Activated naive CD4-positive, alpha-beta T cell treated with anti-CD3 and anti-CD28 coated beads, Interleukin-2, amount 10 ng/mL, durations not matched to agents 7 days and 5 days (primary cell): ENCODE results near the gene EXOC4.

Source experiments
- CTCF ChIA-PET: fragments of 350-600 bp; sonication (Branson Sonifier 250); formaldehyde crosslinking; loops from one replicate; lab custom pipeline; 2021; ENCODE audit warnings: antibody characterized with exemption; lab: Charles Lee
- DNase-seq: peaks from one replicate; pipeline ENCODE4 v3.0.0-alpha.2; 2020
- H3K27ac Mint-ChIP-seq: one replicate; pipeline ENCODE4 v1.8.0; 2021; ENCODE audit warnings: mild to moderate bottlenecking, moderate library complexity, mixed read lengths
- H3K27me3 Mint-ChIP-seq: one replicate; pipeline ENCODE4 v1.8.0; 2021; ENCODE audit warnings: mild to moderate bottlenecking, mixed read lengths
- H3K36me3 Mint-ChIP-seq: one replicate; pipeline ENCODE4 v1.8.0; 2021; ENCODE audit warnings: mixed read lengths
- H3K4me1 Mint-ChIP-seq: one replicate; pipeline ENCODE4 v1.8.0; 2021; ENCODE audit warnings: mixed read lengths
- H3K4me3 Mint-ChIP-seq: one replicate; pipeline ENCODE4 v1.8.0; 2021; ENCODE audit warnings: mild to moderate bottlenecking, moderate library complexity, mixed read lengths
- H3K9me3 Mint-ChIP-seq: one replicate; pipeline ENCODE4 v1.8.0; 2021; ENCODE audit warnings: mixed read lengths

Gene EXOC4

DNA sequence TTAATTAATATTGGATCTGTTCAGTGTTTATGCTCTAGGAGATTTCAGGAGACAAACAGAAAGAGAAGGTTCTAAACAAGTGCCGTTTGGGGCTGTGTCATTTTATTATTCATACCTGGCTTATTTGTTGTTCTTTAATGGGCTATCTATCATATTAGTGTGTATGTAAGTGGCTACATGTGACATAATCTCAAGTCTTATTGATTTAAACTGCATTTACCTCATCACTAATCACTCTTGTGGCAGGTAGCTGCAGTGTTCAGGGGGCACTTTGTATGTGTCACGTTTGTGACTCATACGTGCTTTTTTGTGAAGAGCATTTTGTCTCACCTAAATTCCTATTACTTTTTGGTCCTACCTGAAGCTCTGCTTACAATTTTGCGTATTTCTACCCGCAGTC is 95.4 kb downstream of the EXOC4 start:
- no peak for DNase-seq
- H3K27me3 Mint-ChIP-seq: no peaks in the 10 kb centered on the region
- H3K36me3 Mint-ChIP-seq: peaks cover 13% of the 10 kb centered on the region
- H3K9me3 Mint-ChIP-seq: peaks cover 9% of the 10 kb centered on the region
- H3K27ac Mint-ChIP-seq: no peak overlapping the region
- no peaks in the 10 kb centered on the region for H3K4me1 Mint-ChIP-seq
- no peak overlapping the region for H3K4me3 Mint-ChIP-seq
- CTCF ChIA-PET: interaction anchor here (0.6 kb wide), 1 partner anchor 826 kb away, joined by 4 read pairs; no protein-coding TSS in a partner anchor

DNA sequence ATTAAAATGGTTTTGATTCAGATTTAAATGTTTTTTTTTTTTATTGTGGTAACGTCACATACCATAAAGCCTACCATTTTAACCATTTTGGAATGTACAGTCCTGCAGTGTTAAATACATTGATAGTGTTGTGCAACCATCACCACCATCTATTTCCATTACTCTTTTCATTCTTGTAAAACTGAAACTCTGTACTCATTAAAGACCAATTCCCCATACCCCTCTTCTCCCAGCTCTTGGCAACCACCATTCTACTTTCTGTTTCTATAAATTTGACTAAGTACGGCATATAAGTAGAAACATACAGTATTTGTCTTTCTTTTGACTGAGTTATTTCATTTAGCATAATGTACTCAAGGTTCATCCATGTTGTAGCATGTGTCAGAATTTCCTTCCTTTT is 96.2 kb downstream of the EXOC4 start:
- Mint-ChIP-seq H3K36me3 (peaks cover 13% of the 10 kb centered on the region), H3K9me3 (peaks cover 14% of the 10 kb centered on the region), H3K4me1 (no peaks in the 10 kb centered on the region), H3K27me3 (no peaks in the 10 kb centered on the region), H3K27ac (no peak overlapping the region), H3K4me3 (no peak overlapping the region)
- CTCF ChIA-PET: interaction anchor here (0.6 kb wide), 1 partner anchor 825 kb away, joined by 4 read pairs; no protein-coding TSS in a partner anchor
- no peak for DNase-seq

DNA sequence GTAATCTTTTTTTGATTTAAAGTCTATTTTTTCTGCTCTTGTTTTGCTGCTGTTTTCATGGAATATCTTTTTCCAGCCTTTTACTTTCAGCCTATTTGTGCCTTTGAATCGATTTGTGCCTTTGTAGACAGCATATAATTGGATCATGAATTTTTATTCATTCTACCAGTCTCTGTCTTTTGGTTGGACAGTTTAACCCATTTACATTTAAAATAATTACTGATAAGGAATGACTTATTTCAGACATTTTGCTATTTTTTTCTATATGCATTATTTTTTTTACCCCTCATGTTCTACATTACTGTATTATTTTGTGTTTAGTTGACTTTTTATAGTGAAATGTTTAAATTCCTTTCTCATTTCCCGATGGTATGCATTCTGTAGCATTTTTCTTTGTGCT is 99.6 kb downstream of the EXOC4 start:
- no peak for DNase-seq
- Mint-ChIP-seq H3K27me3 (no peaks in the 10 kb centered on the region), H3K27ac (no peak overlapping the region), H3K4me1 (no peaks in the 10 kb centered on the region), H3K4me3 (no peak overlapping the region), H3K36me3 (peaks cover 9% of the 10 kb centered on the region), H3K9me3 (peaks cover 14% of the 10 kb centered on the region)
- CTCF ChIA-PET: no interaction called here

DNA sequence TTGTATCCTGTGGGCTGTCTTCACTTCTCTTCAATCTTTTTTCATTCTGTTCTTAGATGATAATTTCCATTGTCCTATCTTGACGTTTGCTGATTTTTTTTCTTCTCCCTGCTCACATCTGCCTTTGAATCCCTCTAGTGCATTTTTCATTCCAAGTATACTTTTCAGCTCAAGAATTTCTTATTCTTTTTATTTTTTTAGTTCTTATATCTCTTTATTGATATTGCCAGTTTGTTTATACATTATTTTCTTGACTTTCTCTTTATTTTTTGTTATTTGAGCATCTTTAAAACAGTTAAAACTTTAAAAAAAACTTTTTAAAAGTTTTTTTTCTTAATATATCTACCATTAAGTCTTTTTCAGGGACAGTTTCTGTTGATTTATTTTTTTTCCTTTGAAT is 100.9 kb downstream of the EXOC4 start:
- H3K36me3 Mint-ChIP-seq: peaks cover 10% of the 10 kb centered on the region
- H3K27me3 Mint-ChIP-seq: no peaks in the 10 kb centered on the region
- H3K4me1 Mint-ChIP-seq: no peaks in the 10 kb centered on the region
- CTCF ChIA-PET: interaction anchor here (0.9 kb wide), 1 partner anchor 20 kb away, joined by 3 read pairs; no protein-coding TSS in a partner anchor
- H3K9me3 Mint-ChIP-seq: peaks cover 14% of the 10 kb centered on the region
- no peak overlapping the region for H3K4me3 Mint-ChIP-seq
- DNase-seq: no peak
- H3K27ac Mint-ChIP-seq: no peak overlapping the region

DNA sequence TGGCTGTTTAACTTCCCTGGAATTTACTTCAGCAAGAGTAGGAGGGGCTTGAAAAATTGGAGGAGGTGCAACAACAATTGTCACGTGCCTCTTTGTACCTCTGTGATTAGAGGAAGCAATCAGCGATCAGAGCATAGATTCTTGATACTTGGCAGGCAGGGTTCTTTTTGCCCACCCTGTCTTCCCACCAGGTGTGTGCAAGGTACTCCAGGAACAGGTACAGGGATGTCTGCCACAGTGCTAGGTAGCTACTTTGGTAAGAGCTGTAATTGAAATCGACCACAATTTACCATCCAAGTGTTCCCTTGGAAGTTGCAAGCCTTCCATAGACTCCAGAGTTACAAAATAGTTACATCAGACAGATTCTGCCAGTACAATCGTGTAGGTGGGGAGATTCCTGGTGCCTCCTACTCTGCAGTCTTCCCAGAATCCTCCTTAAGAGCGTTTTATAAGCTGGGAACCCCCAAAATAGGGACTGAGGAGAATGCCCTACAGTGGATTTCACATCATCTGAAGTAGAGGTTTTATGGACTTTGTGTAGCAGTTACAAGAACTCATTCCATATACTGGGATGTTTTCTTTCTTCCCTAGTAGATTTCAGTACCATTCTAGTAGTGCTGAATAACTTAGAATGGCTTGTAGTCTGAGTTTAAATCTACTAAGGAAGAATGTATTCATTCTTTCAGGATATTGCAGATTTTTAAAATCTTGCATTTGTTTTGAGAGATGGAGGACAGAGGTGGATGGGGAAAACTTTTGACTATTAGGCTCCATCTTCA is 101.9 kb downstream of the EXOC4 start:
- H3K9me3 Mint-ChIP-seq: peaks cover 14% of the 10 kb centered on the region
- H3K36me3 Mint-ChIP-seq: peaks cover 10% of the 10 kb centered on the region
- CTCF ChIA-PET: interaction anchor here (0.9 kb wide), 1 partner anchor 19 kb away, joined by 3 read pairs; no protein-coding TSS in a partner anchor
- H3K27ac Mint-ChIP-seq: no peak overlapping the region
- no peak for DNase-seq
- no peaks in the 10 kb centered on the region for H3K27me3 Mint-ChIP-seq
- H3K4me1 Mint-ChIP-seq: no peaks in the 10 kb centered on the region
- H3K4me3 Mint-ChIP-seq: no peak overlapping the region

DNA sequence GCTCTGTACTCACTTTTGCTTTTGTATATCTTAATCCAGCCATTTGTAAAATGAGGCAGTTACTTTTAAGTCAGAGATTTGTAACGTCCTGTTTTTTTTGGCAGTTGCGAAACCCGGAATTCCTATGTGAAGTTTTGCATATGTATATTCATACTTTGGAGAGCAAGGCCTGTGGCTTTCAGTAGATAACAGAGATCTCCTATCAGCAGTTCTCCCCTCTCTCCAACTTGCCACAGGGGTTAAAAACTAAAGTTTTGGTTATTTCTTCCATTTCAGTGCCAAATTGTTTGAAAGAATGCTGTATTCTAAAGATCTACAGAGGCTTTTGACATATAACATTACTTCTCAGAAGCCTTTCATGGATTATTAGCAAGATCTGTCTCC is 102.4 kb downstream of the EXOC4 start:
- peaks cover 12% of the 10 kb centered on the region for H3K36me3 Mint-ChIP-seq
- peaks cover 14% of the 10 kb centered on the region for H3K9me3 Mint-ChIP-seq
- CTCF ChIA-PET: no interaction called here
- H3K27me3 Mint-ChIP-seq: no peaks in the 10 kb centered on the region
- H3K4me1 Mint-ChIP-seq: no peaks in the 10 kb centered on the region
- no peak overlapping the region for H3K4me3 Mint-ChIP-seq
- DNase-seq: no peak
- no peak overlapping the region for H3K27ac Mint-ChIP-seq

DNA sequence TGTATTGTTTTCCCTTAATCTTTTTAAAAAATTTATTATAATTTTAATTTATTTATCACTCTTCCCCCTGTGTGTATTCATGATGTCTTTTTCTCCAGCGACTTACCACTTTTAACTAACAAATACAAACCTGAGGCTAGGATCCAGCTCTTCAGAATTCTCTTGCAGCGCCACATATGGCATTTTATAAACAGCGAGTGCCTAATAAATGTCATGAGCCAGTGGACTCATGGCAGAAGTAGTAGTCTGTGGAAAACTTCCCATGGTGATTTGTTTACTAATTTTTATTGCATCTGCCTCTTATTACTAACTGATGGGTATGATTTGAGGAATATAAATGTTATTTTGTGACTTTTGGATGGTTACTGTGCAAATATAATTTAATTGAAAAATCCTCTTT is 102.9 kb downstream of the EXOC4 start:
- no peaks in the 10 kb centered on the region for H3K27me3 Mint-ChIP-seq
- peaks cover 14% of the 10 kb centered on the region for H3K9me3 Mint-ChIP-seq
- CTCF ChIA-PET: no interaction called here
- no peak for DNase-seq
- no peaks in the 10 kb centered on the region for H3K4me1 Mint-ChIP-seq
- no peak overlapping the region for H3K4me3 Mint-ChIP-seq
- peaks cover 12% of the 10 kb centered on the region for H3K36me3 Mint-ChIP-seq
- no peak overlapping the region for H3K27ac Mint-ChIP-seq

DNA sequence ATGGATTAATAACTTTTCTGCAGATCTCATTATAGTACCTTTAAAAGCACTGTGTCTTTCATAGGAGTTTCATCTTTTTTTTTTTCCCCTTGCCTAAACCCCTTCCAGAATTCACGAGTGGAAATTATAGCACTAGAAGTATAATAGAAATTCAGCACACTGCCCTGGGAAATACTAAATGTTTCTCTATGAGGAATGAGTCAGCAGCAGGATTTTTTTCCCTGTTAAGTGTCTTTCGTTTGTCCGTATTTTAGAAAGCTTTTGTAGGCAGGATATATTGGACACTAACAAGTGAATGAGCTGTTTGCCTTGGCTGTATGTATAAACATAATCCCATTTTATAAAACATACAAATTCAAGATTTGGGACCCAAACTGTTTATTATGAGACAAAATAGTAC is 105.8 kb downstream of the EXOC4 start:
- Mint-ChIP-seq H3K27me3 (no peaks in the 10 kb centered on the region), H3K9me3 (peaks cover under 1% of the 10 kb centered on the region), H3K36me3 (peaks cover 7% of the 10 kb centered on the region), H3K27ac (no peak overlapping the region), H3K4me1 (no peaks in the 10 kb centered on the region), H3K4me3 (no peak overlapping the region)
- CTCF ChIA-PET: no interaction called here
- no peak for DNase-seq

DNA sequence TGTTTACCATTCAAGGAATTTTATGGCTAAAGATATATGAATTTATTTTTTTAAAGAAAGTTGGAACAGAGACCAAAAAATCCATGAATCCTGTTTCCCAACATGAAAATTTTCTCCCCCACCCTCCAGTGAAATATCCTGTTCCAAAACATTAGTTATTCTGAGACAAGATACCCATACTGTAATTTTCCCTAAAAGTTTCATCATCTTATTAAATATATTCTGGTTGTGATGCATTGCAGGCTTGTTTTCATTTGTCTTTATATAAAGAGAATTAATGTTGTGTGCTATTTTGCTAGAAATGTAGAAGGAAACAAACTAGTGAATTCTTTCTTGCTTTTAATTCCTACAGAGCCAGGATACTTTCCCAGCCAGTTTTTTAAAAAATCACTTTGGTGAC is 106.6 kb downstream of the EXOC4 start:
- no peak overlapping the region for H3K27ac Mint-ChIP-seq
- no peaks in the 10 kb centered on the region for H3K9me3 Mint-ChIP-seq
- H3K4me3 Mint-ChIP-seq: no peak overlapping the region
- CTCF ChIA-PET: no interaction called here
- no peaks in the 10 kb centered on the region for H3K4me1 Mint-ChIP-seq
- no peak for DNase-seq
- H3K36me3 Mint-ChIP-seq: peaks cover 7% of the 10 kb centered on the region
- H3K27me3 Mint-ChIP-seq: no peaks in the 10 kb centered on the region

DNA sequence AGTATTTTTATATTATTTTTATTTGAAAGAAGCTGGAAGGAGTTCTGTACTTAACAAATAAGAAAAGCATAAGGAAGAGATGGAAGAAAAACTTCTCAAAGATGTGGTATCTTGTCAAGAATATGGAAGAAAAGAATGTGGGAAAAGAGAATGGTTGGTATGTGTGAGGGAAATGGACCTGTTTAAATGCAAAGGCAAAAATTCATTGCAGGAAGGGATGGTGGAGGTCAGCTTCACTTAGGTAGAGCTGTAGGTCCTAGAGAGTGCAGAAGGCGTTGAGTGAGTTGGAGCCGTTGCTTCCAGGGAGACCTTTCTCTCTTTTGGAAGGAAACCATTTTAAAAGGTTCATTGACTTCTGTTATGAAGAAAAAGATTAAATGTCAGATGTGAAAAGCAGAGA is 107.3 kb downstream of the EXOC4 start:
- H3K36me3 Mint-ChIP-seq: peaks cover 7% of the 10 kb centered on the region
- H3K4me3 Mint-ChIP-seq: no peak overlapping the region
- no peaks in the 10 kb centered on the region for H3K27me3 Mint-ChIP-seq
- CTCF ChIA-PET: no interaction called here
- H3K4me1 Mint-ChIP-seq: peaks cover 4% of the 10 kb centered on the region
- no peak overlapping the region for H3K27ac Mint-ChIP-seq
- DNase-seq: no peak
- H3K9me3 Mint-ChIP-seq: no peaks in the 10 kb centered on the region

DNA sequence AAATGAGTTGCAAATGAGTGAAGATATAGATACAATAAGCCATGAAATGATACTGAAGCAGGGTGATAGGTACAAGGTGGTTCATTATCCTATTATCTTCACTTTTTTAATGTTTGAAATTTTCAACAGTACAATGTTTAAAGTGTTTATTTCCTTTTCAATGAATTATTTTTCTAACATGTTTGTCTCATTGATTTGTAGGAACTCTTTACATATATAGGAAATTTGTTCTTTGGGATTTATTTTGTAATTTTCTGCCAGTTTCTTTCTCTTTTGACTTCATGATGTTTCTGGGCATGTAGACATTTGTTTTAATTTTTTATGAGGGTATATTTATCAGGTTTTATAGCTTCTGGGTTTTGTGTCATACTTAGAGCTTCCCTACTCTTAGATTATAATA is 108.9 kb downstream of the EXOC4 start:
- Mint-ChIP-seq H3K27ac (no peak overlapping the region), H3K4me1 (peaks cover 6% of the 10 kb centered on the region), H3K36me3 (peaks cover 5% of the 10 kb centered on the region), H3K9me3 (no peaks in the 10 kb centered on the region), H3K27me3 (no peaks in the 10 kb centered on the region), H3K4me3 (no peak overlapping the region)
- CTCF ChIA-PET: no interaction called here
- DNase-seq: no peak

DNA sequence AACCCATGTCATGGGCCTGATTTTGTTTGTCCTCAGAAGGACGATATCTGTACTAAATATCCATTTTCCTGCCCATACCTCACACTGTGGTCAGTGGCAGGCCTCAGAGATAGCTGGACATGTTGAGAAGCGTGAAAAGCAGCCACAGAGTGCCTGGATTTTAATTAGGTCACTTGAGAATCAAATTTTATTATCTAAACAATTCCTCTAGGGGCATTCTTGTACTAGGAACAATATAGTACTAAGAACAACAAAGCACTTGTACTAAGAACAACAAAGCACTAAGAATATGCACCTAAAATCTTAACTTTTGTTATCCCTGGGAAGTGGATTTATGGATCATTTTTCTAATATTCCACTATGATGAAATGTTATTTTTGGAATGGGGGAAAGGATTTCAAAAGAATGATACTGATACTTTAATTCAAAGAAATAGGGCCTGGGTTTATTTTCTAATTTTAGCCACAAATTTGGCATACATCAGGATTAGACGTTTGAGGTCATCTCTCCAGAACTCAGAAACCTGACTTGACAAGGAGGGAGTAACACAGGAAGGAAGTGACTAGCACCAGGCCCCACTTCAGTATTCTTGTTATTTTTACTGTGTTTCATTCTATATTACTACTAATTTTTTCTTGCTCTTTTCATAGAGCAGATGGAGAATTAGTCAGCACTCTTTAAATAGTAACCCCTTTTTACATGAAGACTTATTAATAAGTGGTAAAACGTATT is 112.2 kb downstream of the EXOC4 start:
- no peak overlapping the region for H3K27ac Mint-ChIP-seq
- peaks cover 6% of the 10 kb centered on the region for H3K4me1 Mint-ChIP-seq
- H3K36me3 Mint-ChIP-seq: peaks cover 1% of the 10 kb centered on the region
- no peaks in the 10 kb centered on the region for H3K27me3 Mint-ChIP-seq
- CTCF ChIA-PET: no interaction called here
- H3K4me3 Mint-ChIP-seq: no peak overlapping the region
- H3K9me3 Mint-ChIP-seq: no peaks in the 10 kb centered on the region
- no peak for DNase-seq

DNA sequence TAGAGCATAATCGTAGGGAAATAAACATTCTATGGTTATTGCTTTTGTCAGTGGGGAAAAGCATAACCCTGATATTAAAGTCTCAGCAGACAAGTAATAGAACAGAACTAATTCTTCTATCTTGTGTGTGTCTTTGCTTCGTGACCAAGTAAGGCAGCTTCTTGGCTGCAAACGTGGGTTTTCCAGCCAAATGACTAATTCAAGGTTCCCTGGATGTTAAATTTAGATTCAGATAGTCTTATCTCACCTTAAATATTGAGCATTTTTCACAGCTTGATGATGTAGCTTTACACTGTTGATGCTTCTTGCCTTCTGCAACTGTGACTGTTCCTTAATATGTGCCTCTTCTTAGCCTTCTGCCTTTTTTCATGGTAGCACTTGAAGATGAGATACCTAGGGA is 113.0 kb downstream of the EXOC4 start:
- Mint-ChIP-seq H3K27me3 (no peaks in the 10 kb centered on the region), H3K4me1 (peaks cover 6% of the 10 kb centered on the region), H3K4me3 (no peak overlapping the region), H3K9me3 (no peaks in the 10 kb centered on the region), H3K36me3 (no peaks in the 10 kb centered on the region), H3K27ac (no peak overlapping the region)
- no peak for DNase-seq
- CTCF ChIA-PET: no interaction called here

DNA sequence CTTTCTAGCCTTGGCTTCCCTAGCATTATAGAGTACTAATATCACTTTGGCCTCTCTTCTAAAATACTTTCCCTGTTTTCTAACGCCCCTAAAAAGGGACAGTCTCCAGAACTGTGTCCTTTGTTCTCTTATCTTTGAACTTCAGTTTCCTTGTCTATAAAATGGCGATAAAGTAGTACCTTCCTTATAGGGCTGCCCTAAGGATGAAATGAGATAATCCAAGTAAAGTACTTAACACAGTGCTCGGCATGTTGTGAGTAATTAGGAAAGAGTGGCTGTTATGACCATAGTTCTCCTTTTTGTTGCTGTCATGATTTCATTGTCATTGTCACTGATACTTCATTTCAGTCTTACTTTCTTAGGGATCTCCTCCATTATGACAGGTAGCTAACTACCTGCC is 114.7 kb downstream of the EXOC4 start:
- no peak overlapping the region for H3K4me3 Mint-ChIP-seq
- no peak for DNase-seq
- no peaks in the 10 kb centered on the region for H3K9me3 Mint-ChIP-seq
- H3K27me3 Mint-ChIP-seq: no peaks in the 10 kb centered on the region
- no peaks in the 10 kb centered on the region for H3K36me3 Mint-ChIP-seq
- H3K27ac Mint-ChIP-seq: no peak overlapping the region
- H3K4me1 Mint-ChIP-seq: peaks cover 6% of the 10 kb centered on the region
- CTCF ChIA-PET: no interaction called here

DNA sequence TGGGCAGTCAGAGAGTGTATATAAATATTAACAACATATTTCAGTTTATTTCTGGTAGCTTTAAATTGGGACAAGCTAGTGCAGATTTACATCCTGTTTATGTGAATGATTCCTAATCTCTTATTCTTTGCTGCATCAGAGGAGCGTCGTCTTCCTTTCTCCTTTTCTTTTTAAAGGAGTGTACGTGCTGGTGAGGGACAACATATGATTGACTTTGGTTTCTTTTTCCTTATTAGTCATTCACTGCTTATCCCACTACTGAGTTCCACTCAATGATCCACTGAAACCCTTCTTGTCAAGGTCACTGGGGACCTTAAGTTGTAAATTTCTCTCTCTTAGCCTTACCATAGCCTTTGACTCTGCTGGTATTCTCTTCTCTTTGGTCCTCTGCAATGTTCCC is 116.3 kb downstream of the EXOC4 start:
- Mint-ChIP-seq H3K9me3 (no peaks in the 10 kb centered on the region), H3K36me3 (no peaks in the 10 kb centered on the region), H3K4me3 (no peak overlapping the region), H3K4me1 (peaks cover 6% of the 10 kb centered on the region), H3K27me3 (no peaks in the 10 kb centered on the region), H3K27ac (no peak overlapping the region)
- CTCF ChIA-PET: no interaction called here
- DNase-seq: no peak
